Gastrocnemius medialis (tissue), 4 donors: Measurements from ENCODE around the gene ANXA10. TPM values are rescaled to one million over a fixed set of nuclear protein-coding genes. Genes with fewer than 3 reads are reported as not detected.

Experiments used
- ATAC-seq, 2 donors: fragments of 150-250 bp; one replicate each; pipeline ENCODE4 v1.9.1; 2016
- DNase-seq, 2 donors: peaks; one replicate each; pipeline ENCODE4 v3.0.0-alpha.2; 2019
- H3K27ac ChIP-seq, 4 donors: fragments of 200-600 bp; sonication (generic); 1 replicate in 1 of 4; 2 replicates in 3 of 4; pipeline ENCODE4 v1.5.1; 2016 to 2018; ENCODE audit warnings: mild to moderate bottlenecking in 2 of 4, moderate library complexity in 1 of 4
- H3K27me3 ChIP-seq, 3 donors: fragments of 200-600 bp; sonication (generic) in 2 of 3; 1 replicate in 1 of 3; 2 replicates in 2 of 3; pipeline versions ENCODE4 v1.5.1 to v1.6.0; 2016 to 2019; ENCODE audit warnings: mild to moderate bottlenecking in 1 of 3, moderate library complexity in 1 of 3
- H3K36me3 ChIP-seq, 2 donors: fragments of 200-600 bp; sonication (generic) in 1 of 2; one replicate each; pipeline ENCODE4 v1.5.1; 2017 to 2018
- H3K4me1 ChIP-seq, 2 donors: fragments of 200-600 bp; sonication (generic) in 1 of 2; one replicate each; pipeline ENCODE4 v1.5.1; 2016 to 2017; ENCODE audit warnings: mild to moderate bottlenecking in 2 of 2
- H3K4me3 ChIP-seq, 4 donors: fragments of 200-600 bp; sonication (generic) in 3 of 4; 1 replicate in 1 of 4; 2 replicates in 3 of 4; pipeline ENCODE4 v1.5.1; 2016 to 2019; ENCODE audit warnings: mild to moderate bottlenecking in 2 of 4
- H3K9me3 ChIP-seq, 3 donors: fragments of 200-600 bp; sonication (generic) in 2 of 3; 1 replicate in 1 of 3; 2 replicates in 2 of 3; pipeline ENCODE4 v1.5.1; 2016 to 2019
- CTCF ChIP-seq, 5 experiments: fragments of 450-650 bp in 3 of 5; fragments of 200-600 bp in 2 of 5; sonication (generic) in 2 of 5; IDR thresholded peaks in 4 of 5; conservative IDR thresholded peaks in 1 of 5; 1 replicate in 4 of 5; 2 replicates in 1 of 5; pipeline ENCODE4 v1.5.1; 2016 to 2019; ENCODE audit warnings: antibody characterized with exemption in 5 of 5, mild to moderate bottlenecking in 3 of 5, moderate library complexity in 3 of 5
- POLR2A ChIP-seq, 2 donors: fragments of 450-650 bp; IDR thresholded peaks; one replicate each; pipeline ENCODE4 v1.6.1; 2017; ENCODE audit warnings: antibody characterized with exemption in 2 of 2, mild to moderate bottlenecking in 2 of 2, moderate library complexity in 2 of 2
- in situ Hi-C, 4 donors: fragments of 200-750 bp; cut with MboI; loops; one replicate each; pipeline versions ENCODE4 v1.15.0 to v1.8.0; 2017; ENCODE audit warnings: low sequenced_read_pairs in 4 of 4
- intact Hi-C: fragments of 100-400 bp; cut with DNase I; formaldehyde crosslinking; loops from one replicate; pipeline ENCODE4 v1.15.1; 2023; ENCODE audit warnings: low total_unique reads
- total RNA-seq, 4 donors: library from RNA; depleted of rRNA; stranded (reverse); fragments of >200 nt; gene quantifications; one replicate each; pipeline versions ENCODE4 v1.1.0 to v1.2.3, GENCODE V29; 2016

Gene ANXA10
- total RNA-seq, result not detected

- in situ Hi-C loops (no loop called here), intact Hi-C loops (no loop called here)
- H3K36me3 ChIP-seq, result no peaks in the 10 kb centered on the region
- no peak for ATAC-seq
- no peak for TF ChIP-seq CTCF (IDR thresholded peaks at IDR 0.05 in 4 of 5, conservative IDR thresholded peaks at IDR 0.05 in 1 of 5)
- no peak for TF ChIP-seq POLR2A (IDR thresholded peaks at IDR 0.05)
- no peak for DNase-seq
- H3K4me3 ChIP-seq, result no peak within 1 kb of the TSS
- H3K4me1 ChIP-seq, result no peaks in the 10 kb centered on the region
- H3K27me3 ChIP-seq, result no peaks in the 10 kb centered on the region
- H3K27ac ChIP-seq, result no peak within 1 kb of the TSS
- H3K9me3 ChIP-seq, result no peaks in the 10 kb centered on the region
These were observed at the start of gene ANXA10 for GRCh38 chr4:168092176-168092712. Gene ANXA10, plus strand, starts transcription at chr4:168092537. Its CDS starts 164 bp downstream, at chr4:168092701.

- intact Hi-C loops (no loop called here), in situ Hi-C loops (no loop called here)
- Histone ChIP-seq H3K36me3 (no peaks in the 10 kb centered on the region), H3K27me3 (no peaks in the 10 kb centered on the region), H3K9me3 (no peaks in the 10 kb centered on the region), H3K27ac (no peak overlapping the region), H3K4me1 (no peaks in the 10 kb centered on the region), H3K4me3 (no peak overlapping the region)
- TF ChIP-seq POLR2A (IDR thresholded peaks at IDR 0.05) (no peak), CTCF (IDR thresholded peaks at IDR 0.05 in 4 of 5, conservative IDR thresholded peaks at IDR 0.05 in 1 of 5) (no peak)
- DNase-seq, result no peak
- ATAC-seq, result no peak
These were observed 47.0 kb upstream of the ANXA10 start for GRCh38 chr4:168045354-168045753.

GRCh38 chr4:168050002-168050401 lies 42.3 kb upstream of the ANXA10 start:
- H3K36me3 ChIP-seq, result no peaks in the 10 kb centered on the region
- H3K4me1 ChIP-seq, result no peaks in the 10 kb centered on the region
- in situ Hi-C loops (loop anchor here in 1 of 4 donors (25.0 kb wide), 1 partner anchor 1013 kb away; no protein-coding TSS in a partner anchor), intact Hi-C loops (no loop called here)
- ATAC-seq (no peak), DNase-seq (no peak)
- no peaks in the 10 kb centered on the region for H3K27me3 ChIP-seq
- no peaks in the 10 kb centered on the region for H3K9me3 ChIP-seq
- no peak overlapping the region for H3K27ac ChIP-seq
- no peak overlapping the region for H3K4me3 ChIP-seq
- TF ChIP-seq POLR2A (IDR thresholded peaks at IDR 0.05) (no peak), CTCF (IDR thresholded peaks at IDR 0.05 in 4 of 5, conservative IDR thresholded peaks at IDR 0.05 in 1 of 5) (no peak)

- intact Hi-C loops, result no loop called here
- no peak for TF ChIP-seq POLR2A (IDR thresholded peaks at IDR 0.05)
- no peak for TF ChIP-seq CTCF (IDR thresholded peaks at IDR 0.05 in 4 of 5, conservative IDR thresholded peaks at IDR 0.05 in 1 of 5)
These were observed 40.8 kb upstream of the ANXA10 start for GRCh38 chr4:168051526-168051925.

GRCh38 chr4:168057412-168057811 lies 34.9 kb upstream of the ANXA10 start:
- no peaks in the 10 kb centered on the region for H3K9me3 ChIP-seq
- ATAC-seq (no peak), DNase-seq (no peak)
- H3K4me3 ChIP-seq, result no peak overlapping the region
- TF ChIP-seq CTCF (IDR thresholded peaks at IDR 0.05 in 4 of 5, conservative IDR thresholded peaks at IDR 0.05 in 1 of 5) (no peak), POLR2A (IDR thresholded peaks at IDR 0.05) (no peak)
- intact Hi-C loops, result no loop called here
- H3K27ac ChIP-seq, result no peak overlapping the region
- H3K4me1 ChIP-seq, result no peaks in the 10 kb centered on the region
- in situ Hi-C loops, result loop anchor here in 1 of 4 donors (25.0 kb wide), 1 partner anchor 1020 kb away; no protein-coding TSS in a partner anchor
- no peaks in the 10 kb centered on the region for H3K27me3 ChIP-seq
- H3K36me3 ChIP-seq, result no peaks in the 10 kb centered on the region

More at GRCh38 chr4:168051526-168051925, 40.8 kb upstream of the ANXA10 start:
- H3K9me3 ChIP-seq, result no peaks in the 10 kb centered on the region
- H3K27me3 ChIP-seq, result no peaks in the 10 kb centered on the region
- ATAC-seq, result no peak
- no peaks in the 10 kb centered on the region for H3K4me1 ChIP-seq
- no peaks in the 10 kb centered on the region for H3K36me3 ChIP-seq
- no peak overlapping the region for H3K4me3 ChIP-seq
- DNase-seq, result no peak
- no peak overlapping the region for H3K27ac ChIP-seq
- in situ Hi-C loops, result loop anchor here in 1 of 4 donors (25.0 kb wide), 1 partner anchor 1014 kb away; no protein-coding TSS in a partner anchor
